GM23338 (cell line): ENCODE data around the gene FTH1.
"Not testable (repeated sequence)": the region's sequence is repeated elsewhere in the genome, so short reads cannot be mapped to it uniquely, and the experiment has no call there.

Experiments
- CREB1 ChIP-seq: fragments of 250-450 bp; sonication (Bioruptor Pico); IDR thresholded peaks from 2 replicates; pipeline ENCODE4 v1.5.0; 2020; ENCODE audit warnings: low read depth, mild to moderate bottlenecking, moderate library complexity
- CTCF ChIP-seq, 2 experiments: fragments of 200-600 bp in 1 of 2; sonication (generic) in 1 of 2; conservative IDR thresholded peaks; 2 replicates each; pipeline versions ENCODE4 v1.5.1 to v1.6.1; 2016 to 2017; ENCODE audit warnings: antibody characterized with exemption in 2 of 2, low read depth in 2 of 2, mild to moderate bottlenecking in 2 of 2, moderate library complexity in 1 of 2
- ETS1 ChIP-seq: IDR thresholded peaks from 2 replicates; pipeline ENCODE4 v1.6.1; 2016; ENCODE audit warnings: antibody characterized with exemption
- EZH2 ChIP-seq: fragments of 200-600 bp; sonication (generic); IDR thresholded peaks from one replicate; pipeline ENCODE4 v1.8.0; 2017; ENCODE audit warnings: antibody characterized with exemption, mild to moderate bottlenecking, low read depth; ENCODE audit not compliant: unreplicated experiment
- EZH2phosphoT487 ChIP-seq: fragments of 200-600 bp; sonication (generic); IDR thresholded peaks from one replicate; pipeline ENCODE4 v1.8.1; 2018; ENCODE audit warnings: antibody characterized with exemption; ENCODE audit not compliant: unreplicated experiment
- JUNB ChIP-seq: IDR thresholded peaks from one replicate; pipeline ENCODE4 v1.6.1; 2016; ENCODE audit warnings: antibody characterized with exemption; ENCODE audit not compliant: unreplicated experiment
- NANOG ChIP-seq: IDR thresholded peaks from 2 replicates; pipeline ENCODE4 v1.6.1; 2016; ENCODE audit warnings: antibody characterized with exemption, borderline replicate concordance
- POLR2AphosphoS5 ChIP-seq: IDR thresholded peaks from 2 replicates; pipeline ENCODE4 v1.6.1; 2016; ENCODE audit warnings: antibody characterized with exemption, low read depth
- REST ChIP-seq: IDR thresholded peaks from one replicate; pipeline ENCODE4 v1.6.1; 2018; ENCODE audit warnings: antibody characterized with exemption; ENCODE audit not compliant: unreplicated experiment
- STAT1 ChIP-seq: IDR thresholded peaks from one replicate; pipeline ENCODE4 v1.6.1; 2016; ENCODE audit warnings: antibody characterized with exemption; ENCODE audit not compliant: unreplicated experiment
- ZNF114 ChIP-seq: fragments of 250-450 bp; sonication (Bioruptor Pico); IDR thresholded peaks from 2 replicates; pipeline ENCODE4 v1.5.0; 2020; ENCODE audit warnings: mild to moderate bottlenecking, moderate library complexity
- ZNF331 ChIP-seq: fragments of 250-450 bp; sonication (Bioruptor Pico); IDR thresholded peaks from 2 replicates; pipeline ENCODE4 v1.5.0; 2020; ENCODE audit warnings: low read depth, mild to moderate bottlenecking, moderate library complexity
- ZNF462 ChIP-seq: fragments of 250-450 bp; sonication (Bioruptor Pico); IDR thresholded peaks from 2 replicates; pipeline ENCODE4 v1.5.0; 2020; ENCODE audit warnings: mild to moderate bottlenecking, moderate library complexity

- not testable (repeated sequence) for TF ChIP-seq CTCF (conservative IDR thresholded peaks at IDR 0.05; ENCODE audit: low read depth in 2 of 2); REST; EZH2phosphoT487; POLR2AphosphoS5; ZNF331; EZH2; JUNB; CREB1 (CRISPR knock-in tag); ZNF462 (CRISPR knock-in tag); NANOG; STAT1; ETS1; ZNF114
These were observed 34.8 kb upstream of the FTH1 start for GRCh38 chr11:62002283-62002682.
